ENCODE data around the gene SBK2. TPM values are rescaled to one million over a fixed set of nuclear protein-coding genes. Genes with fewer than 3 reads are reported as not detected.
"Not testable (repeated sequence)": the region's sequence is repeated elsewhere in the genome, so short reads cannot be mapped to it uniquely, and the experiment has no call there.

Gene SBK2
- total and polyA plus RNA-seq, 8 donors: not detected

- Histone ChIP-seq H3K4me1 (no peaks in the 10 kb centered on the region), H3K36me3 (no peaks in the 10 kb centered on the region), H3K9me3 (no peaks in the 10 kb centered on the region), H3K27ac (no peak overlapping the region), H3K4me3 (no peak overlapping the region), H3K27me3 (peaks cover 0 to 11% (median 0%) of the 10 kb centered on the region in 3 donors)
- intact Hi-C loops (cut with DNase I; ENCODE audit: low total_unique reads): no loop called here
- TF ChIP-seq POLR2A (IDR thresholded peaks at IDR 0.05): no peak
- no peak for TF ChIP-seq POLR2AphosphoS5 (IDR thresholded peaks at IDR 0.05)
- no peak for TF ChIP-seq EP300 (IDR thresholded peaks at IDR 0.05)
- 69 to 77% (median 75%) methylated on average over 12 of the region's 12 CpGs for WGBS, 5 donors
- DNase-seq: no peak
Observed at GRCh38 chr19:55535173-55535964, 1.6 kb downstream of the SBK2 start.

- H3K4me1 ChIP-seq; intact Hi-C loops (cut with DNase I; ENCODE audit: low total_unique reads); H3K9me3 ChIP-seq; H3K36me3 ChIP-seq; H3K4me3 ChIP-seq; DNase-seq; H3K27ac ChIP-seq: not testable (repeated sequence)
- peaks cover 0 to 21% (median 0%) of the 10 kb centered on the region in 3 donors for H3K27me3 ChIP-seq
- 81 to 96% (median 92%) methylated on average over 7 of the region's 7 CpGs for WGBS, 5 donors
Observed at GRCh38 chr19:55534280-55534679, 2.7 kb downstream of the SBK2 start.

GRCh38 chr19:55530996-55531395, 5.9 kb downstream of the SBK2 start:
- TF ChIP-seq POLR2AphosphoS5 (IDR thresholded peaks at IDR 0.05) (no peak), CTCF (IDR thresholded peaks at IDR 0.05) (no peak), EP300 (IDR thresholded peaks at IDR 0.05) (no peak), POLR2A (IDR thresholded peaks at IDR 0.05) (no peak)
- WGBS, 5 donors: 85 to 95% (median 91%) methylated on average over 6 to 26 of the region's 26 CpGs
- intact Hi-C loops (cut with DNase I; ENCODE audit: low total_unique reads): no loop called here

GRCh38 chr19:55529636-55530234, 7.2 kb downstream of the SBK2 start:
- DNase-seq: no peak
- no peaks in the 10 kb centered on the region for H3K9me3 ChIP-seq
- TF ChIP-seq POLR2AphosphoS5 (IDR thresholded peaks at IDR 0.05) (no peak), CTCF (IDR thresholded peaks at IDR 0.05) (no peak), EP300 (IDR thresholded peaks at IDR 0.05) (no peak), POLR2A (IDR thresholded peaks at IDR 0.05) (no peak)
- no peaks in the 10 kb centered on the region for H3K36me3 ChIP-seq
- peaks cover 0 to 37% (median 0%) of the 10 kb centered on the region in 3 donors for H3K27me3 ChIP-seq
- H3K27ac ChIP-seq: no peak overlapping the region
- 90 to 95% (median 93%) methylated on average over 39 to 56 of the region's 56 CpGs for WGBS, 5 donors
- intact Hi-C loops (cut with DNase I; ENCODE audit: low total_unique reads): no loop called here
- H3K4me3 ChIP-seq: no peak overlapping the region
- H3K4me1 ChIP-seq: peaks cover 8 to 26% (median 15%) of the 10 kb centered on the region in 4 donors

More at GRCh38 chr19:55530996-55531395, 5.9 kb downstream of the SBK2 start:
- Histone ChIP-seq H3K27me3 (peaks cover 0 to 30% (median 0%) of the 10 kb centered on the region in 3 donors), H3K9me3 (no peaks in the 10 kb centered on the region), H3K4me3 (no peak overlapping the region), H3K36me3 (no peaks in the 10 kb centered on the region), H3K4me1 (peaks cover 7 to 19% (median 9%) of the 10 kb centered on the region in 4 donors), H3K27ac (no peak overlapping the region)
- no peak for DNase-seq

- Histone ChIP-seq H3K9me3 (no peaks in the 10 kb centered on the region), H3K36me3 (no peaks in the 10 kb centered on the region), H3K4me3 (no peak overlapping the region), H3K27ac (no peak overlapping the region), H3K27me3 (peaks cover 0 to 37% (median 0%) of the 10 kb centered on the region in 3 donors), H3K4me1 (peaks cover 8 to 26% (median 15%) of the 10 kb centered on the region in 4 donors)
- TF ChIP-seq EP300 (IDR thresholded peaks at IDR 0.05) (no peak), CTCF (IDR thresholded peaks at IDR 0.05) (peak in 1 of 7 experiments; percentile 23)
- intact Hi-C loops (cut with DNase I; ENCODE audit: low total_unique reads): no loop called here
- WGBS, 5 donors: 27 to 32% (median 30%) methylated on average over 15 of the region's 15 CpGs
- DNase-seq: peak in 1 of 2 donors; percentile 77
Observed at GRCh38 chr19:55528030-55528803, 8.7 kb downstream of the SBK2 start.
